Colon (tissue), 2 donors: Measurements from ENCODE around the gene LMF1.
"Not testable (repeated sequence)": the region's sequence is repeated elsewhere in the genome, so short reads cannot be mapped to it uniquely, and the experiment has no call there.

Source experiments
- FAIRE-seq: peaks from 2 replicates; lab custom pipeline; 2012; peaks lifted over from hg19 to GRCh38; lab: Jason Lieb, UNC
- donor health status: control.
- donor health status: control.

LMF1 gene

DNA sequence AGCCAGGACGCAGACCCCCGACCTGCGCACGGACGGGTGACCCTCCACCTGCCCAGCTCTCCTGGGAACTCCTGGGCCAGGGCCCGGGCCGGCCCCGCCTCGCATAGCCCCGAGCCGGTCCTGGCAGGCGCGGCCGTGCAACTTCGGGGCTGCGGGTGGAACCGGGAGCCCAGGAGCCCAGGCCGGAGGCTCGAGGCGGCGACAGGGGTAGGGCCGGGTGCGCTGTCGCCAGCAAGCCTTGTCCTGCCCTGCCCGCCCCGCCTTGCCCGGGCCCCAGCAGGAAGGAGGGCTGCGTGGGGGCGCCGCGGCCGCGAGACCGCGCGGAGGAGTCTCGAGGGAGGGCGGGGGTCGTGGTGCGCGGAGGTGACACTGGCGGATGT is 408 bp downstream of the LMF1 start:
- no peak for FAIRE-seq

DNA sequence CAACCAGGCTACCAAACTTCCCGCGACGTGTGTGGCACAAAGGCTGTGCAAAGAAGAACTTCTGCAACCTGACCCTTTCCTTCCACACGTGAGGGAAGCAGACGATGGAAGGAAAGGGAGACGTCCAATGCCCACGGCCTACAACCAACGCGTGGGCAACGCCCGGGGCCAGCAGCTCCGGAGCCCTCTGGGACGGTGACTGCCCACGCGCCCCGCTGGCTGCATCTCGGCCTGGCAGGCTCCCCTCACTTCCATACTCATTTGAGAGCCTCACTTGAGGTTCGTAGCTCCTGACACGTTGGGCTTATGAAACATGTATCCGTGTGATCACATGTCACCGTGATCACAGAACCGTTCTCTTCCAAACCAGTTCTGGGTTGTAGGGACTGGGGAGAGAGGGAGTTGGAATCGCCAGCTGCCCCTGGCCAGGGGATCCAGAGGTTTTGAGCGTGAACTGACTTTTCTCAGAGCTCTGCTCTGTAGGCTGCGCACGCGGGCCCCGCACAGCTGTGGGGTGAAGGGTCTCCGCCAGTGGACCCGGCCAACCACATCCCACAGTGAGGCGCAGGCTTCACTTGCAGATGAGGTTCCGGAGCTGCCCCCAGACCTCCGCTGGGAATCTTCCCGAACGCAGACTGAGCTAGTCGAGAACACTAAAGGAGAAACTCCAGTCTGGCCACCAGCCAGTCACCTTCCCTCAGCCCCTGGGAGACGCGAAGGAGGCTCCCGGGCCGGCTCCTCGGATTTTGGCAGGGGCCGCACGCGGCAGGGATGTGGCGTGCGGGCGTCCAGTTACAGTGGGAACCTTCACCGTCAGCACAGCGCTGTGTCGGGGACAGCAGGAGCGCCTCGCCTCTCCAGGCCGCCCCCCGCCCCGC is 1.0 kb downstream of the LMF1 start:
- FAIRE-seq = no peak

DNA sequence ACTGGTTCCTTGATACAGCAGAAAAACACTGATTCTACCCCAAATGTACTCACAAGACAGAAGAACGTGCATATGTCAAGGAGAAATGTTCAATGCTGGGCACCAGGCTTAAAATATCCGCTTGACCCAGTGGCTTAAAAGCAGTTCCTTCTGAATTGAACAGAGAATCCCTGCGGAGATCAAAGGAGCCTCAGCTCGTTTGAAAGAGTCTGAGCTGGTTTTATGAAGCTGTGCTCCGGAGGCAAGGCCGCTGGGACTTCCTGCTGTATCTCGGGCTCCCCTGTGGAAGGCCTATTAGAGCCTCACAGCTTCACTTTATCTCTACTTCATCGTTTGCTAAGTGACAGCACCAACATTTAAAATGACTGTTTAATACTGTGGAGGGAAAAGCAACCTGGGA is 2.2 kb downstream of the LMF1 start:
- no peak for FAIRE-seq

- FAIRE-seq = no peak
Observed at GRCh38 chr16:967546-968295, 3.1 kb downstream of the LMF1 start.

DNA sequence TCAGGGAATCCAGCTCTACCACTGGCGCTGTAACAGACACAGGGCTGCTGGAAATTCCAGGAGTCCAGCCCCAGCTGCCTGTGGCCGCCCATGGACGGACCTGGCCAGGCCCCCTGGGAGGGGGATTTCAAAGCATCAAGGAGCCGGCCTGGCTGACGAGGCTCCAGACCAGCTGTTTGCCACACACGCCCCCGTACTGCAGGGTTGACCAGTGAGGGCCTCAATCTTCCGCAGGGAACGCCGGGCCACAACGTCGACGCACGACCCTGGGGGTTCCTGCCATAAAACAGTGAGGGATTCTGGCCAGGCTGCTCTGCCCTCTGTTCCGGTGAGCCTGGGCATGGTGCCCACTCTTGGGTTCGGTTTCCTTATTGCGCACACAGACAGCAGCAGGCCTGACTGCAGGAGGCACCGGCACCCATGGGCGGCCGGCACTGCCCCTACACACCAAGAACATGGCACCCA is 3.7 kb downstream of the LMF1 start:
- FAIRE-seq = no peak

GRCh38 chr16:966505-966904 is 4.3 kb downstream of the LMF1 start:
- no peak for FAIRE-seq

GRCh38 chr16:966035-966434 is 4.7 kb downstream of the LMF1 start:
- FAIRE-seq = no peak

GRCh38 chr16:965487-965886 is 5.3 kb downstream of the LMF1 start:
- no peak for FAIRE-seq

DNA sequence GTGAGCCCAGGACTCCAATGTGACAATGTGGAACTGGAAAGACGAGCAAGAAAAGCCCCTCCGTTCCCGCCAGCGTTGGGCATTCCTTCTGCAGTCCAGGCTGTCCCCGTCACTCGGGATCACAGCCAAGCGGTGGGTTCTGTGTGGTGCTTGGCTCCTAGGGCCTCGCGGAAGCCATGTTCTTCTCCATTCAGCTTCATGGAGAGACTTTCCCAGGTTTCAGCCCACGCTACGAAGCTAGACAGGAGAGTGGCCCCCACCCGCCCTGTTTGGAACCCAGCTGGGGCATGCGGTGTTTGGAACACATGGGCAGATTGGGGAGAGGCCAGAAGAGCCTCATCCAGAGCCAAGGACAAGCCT is 5.8 kb downstream of the LMF1 start:
- FAIRE-seq = no peak

- no peak for FAIRE-seq
Observed at GRCh38 chr16:964356-965035, 6.3 kb downstream of the LMF1 start.

DNA sequence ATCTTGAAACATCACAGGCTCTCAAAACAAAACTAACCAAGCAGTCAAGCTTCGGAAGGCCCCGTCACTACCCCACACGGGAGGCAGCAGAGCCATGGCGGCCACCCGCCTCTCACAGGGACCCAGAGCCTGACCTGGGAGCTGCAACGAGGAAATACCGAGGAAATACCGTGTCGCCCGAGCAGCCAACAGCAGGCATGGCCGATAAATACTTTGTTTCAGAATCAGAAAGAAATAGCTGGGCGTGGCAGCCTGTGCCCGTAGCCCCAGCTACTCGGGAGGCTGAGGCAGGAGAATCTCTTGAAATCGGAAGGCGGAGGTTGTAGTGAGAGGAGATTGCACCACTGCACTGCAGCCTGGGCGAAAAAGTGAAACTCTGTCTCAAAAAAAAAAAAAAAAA is 6.9 kb downstream of the LMF1 start:
- FAIRE-seq = no peak

- no peak for FAIRE-seq
Observed at GRCh38 chr16:962901-963814, 7.6 kb downstream of the LMF1 start.

- no peak for FAIRE-seq
Observed at GRCh38 chr16:962366-962765, 8.4 kb downstream of the LMF1 start.

GRCh38 chr16:959232-960040 is 11.3 kb downstream of the LMF1 start:
- FAIRE-seq = no peak

- FAIRE-seq = not testable (repeated sequence)
Observed at GRCh38 chr16:955766-956165, 15.0 kb downstream of the LMF1 start.

DNA sequence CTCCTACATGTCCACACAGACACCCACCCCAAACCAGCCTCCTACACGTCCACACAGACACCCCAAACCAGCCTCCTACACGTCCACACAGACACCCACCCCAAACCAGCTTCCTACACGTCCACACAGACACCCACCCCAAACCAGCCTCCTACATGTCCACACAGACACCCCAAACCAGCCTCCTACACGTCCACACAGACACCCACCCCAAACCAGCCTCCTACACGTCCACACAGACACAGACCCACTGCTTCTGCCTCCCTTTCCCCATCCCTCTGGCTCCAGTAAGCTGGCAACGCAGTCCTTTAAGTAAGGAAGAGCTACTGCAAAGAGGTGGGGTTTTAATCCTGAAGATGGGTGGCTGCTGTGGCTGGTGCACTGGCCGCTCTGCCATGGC is 17.0 kb downstream of the LMF1 start:
- not testable (repeated sequence) for FAIRE-seq

DNA sequence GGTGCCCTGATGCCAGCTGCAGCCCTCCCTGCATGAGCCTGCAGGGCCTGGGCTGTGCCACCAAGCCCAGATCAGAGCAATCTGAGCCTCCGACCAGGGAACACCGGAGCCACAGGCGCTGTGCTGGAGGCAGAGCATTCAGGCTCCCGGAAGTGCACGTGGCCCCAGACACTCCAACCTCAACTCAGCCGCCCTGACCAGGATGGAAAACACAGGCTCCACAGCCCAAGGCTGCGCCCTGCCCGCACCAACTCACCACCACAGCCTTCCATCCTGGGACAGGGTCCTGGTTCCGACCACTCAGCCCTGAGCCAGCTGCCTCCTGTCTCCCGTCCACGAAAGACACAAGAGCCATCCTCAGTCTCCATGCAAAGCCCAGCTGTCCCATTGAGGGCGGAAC is 18.5 kb downstream of the LMF1 start:
- no peak for FAIRE-seq

- FAIRE-seq = no peak
Observed at GRCh38 chr16:951660-952301, 19.0 kb downstream of the LMF1 start.

DNA sequence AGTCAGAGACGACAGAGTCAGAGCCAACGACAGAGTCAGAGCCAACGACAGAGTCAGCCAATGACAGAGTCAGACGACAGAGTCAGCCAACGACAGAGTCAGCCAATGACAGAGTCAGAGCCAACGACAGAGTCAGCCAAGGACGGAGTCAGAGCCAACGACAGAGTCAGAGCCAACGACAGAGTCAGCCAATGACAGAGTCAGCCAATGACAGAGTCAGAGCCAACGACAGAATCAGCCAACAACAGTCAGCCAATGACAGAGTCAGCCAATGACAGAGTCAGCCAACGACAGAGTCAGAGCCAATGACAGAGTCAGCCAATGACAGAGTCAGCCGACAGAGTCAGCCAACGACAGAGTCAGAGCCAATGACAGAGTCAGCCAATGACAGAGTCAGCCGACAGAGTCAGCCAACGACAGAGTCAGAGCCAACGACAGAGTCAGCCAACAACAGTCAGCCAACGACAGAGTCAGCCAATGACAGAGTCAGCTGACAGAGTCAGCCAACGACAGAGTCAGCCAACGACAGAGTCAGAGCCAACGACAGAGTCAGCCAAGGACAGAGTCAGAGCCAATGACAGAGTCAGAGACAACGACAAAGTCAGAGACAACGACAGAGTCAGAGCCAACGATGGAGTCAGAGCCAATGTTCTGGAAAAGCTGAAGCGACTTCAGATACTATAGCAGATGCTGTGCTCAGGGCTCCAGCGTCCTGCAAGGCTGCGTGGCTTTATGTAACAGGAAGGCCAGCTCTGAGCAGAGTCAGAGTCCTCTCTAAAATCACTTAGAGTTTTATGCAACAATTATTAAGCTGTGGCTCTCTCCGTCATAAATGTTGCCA is 19.8 kb downstream of the LMF1 start:
- not testable (repeated sequence) for FAIRE-seq

DNA sequence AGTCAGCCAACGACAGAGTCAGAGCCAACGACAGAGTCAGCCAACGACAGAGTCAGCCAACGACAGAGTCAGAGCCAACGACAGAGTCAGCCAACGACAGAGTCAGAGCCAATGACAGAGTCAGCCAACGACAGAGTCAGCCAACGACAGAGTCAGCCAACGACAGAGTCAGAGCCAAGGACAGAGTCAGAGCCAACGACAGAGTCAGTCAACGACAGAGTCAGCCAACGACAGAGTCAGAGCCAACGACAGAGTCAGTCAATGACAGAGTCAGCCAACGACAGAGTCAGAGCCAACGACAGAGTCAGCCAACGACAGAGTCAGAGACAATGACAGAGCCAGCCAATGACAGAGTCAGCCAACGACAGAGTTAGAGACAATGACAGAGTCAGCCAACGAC is 22.0 kb downstream of the LMF1 start:
- FAIRE-seq = not testable (repeated sequence)
